Testis (tissue), 2 donors: Measurements from ENCODE around the gene ARHGAP31.

Experiments used
- CTCF ChIP-seq, 3 experiments: fragments of 450-650 bp in 2 of 3; fragments of 200-600 bp in 1 of 3; sonication (generic) in 1 of 3; IDR thresholded peaks; one replicate each; pipeline ENCODE4 v1.5.1; 2016 to 2019; ENCODE audit warnings: antibody characterized with exemption in 3 of 3, mild to moderate bottlenecking in 2 of 3, moderate library complexity in 1 of 3
- POLR2A ChIP-seq: fragments of 450-650 bp; IDR thresholded peaks from one replicate; pipeline ENCODE4 v1.6.1; 2017; ENCODE audit warnings: antibody characterized with exemption, mild to moderate bottlenecking, moderate library complexity

GRCh38 chr3:119409844-119410243 is 115.7 kb downstream of the ARHGAP31 start:
- TF ChIP-seq CTCF (IDR thresholded peaks at IDR 0.05) (no peak), POLR2A (no peak)
